ENCODE results near the gene SLC38A10. TPM values are rescaled to one million over a fixed set of nuclear protein-coding genes. Genes with fewer than 3 reads are reported as not detected.

The SLC38A10 gene
- total RNA-seq, 1 experiment from 2014 or later: 81.4 TPM

DNA sequence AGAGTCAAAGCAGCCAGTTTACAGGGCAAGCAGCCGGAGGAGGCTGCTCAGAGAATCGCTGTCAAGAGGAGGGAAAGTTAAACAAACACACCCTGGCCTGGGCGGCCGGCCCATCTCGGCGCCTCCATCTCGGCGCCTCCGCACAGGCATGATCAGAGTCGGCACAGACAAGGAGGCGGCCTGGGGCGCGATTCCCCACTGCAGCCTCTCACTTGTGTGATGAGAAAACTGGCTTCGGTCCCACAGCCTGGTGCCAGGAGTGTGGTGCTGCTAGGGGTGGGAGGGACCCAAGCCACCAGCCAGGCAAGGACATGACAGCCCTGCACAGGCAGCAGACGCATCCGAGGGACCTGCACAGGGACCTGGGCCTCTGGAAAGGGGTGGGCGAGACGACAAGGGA lies 17.7 kb downstream of the SLC38A10 start:
- H3K36me3 ChIP-seq: peaks cover 90% of the 10 kb centered on the region
- no peaks in the 10 kb centered on the region for H3K27me3 ChIP-seq (replicated peaks)
- no peaks in the 10 kb centered on the region for H3K9me3 ChIP-seq (replicated peaks)
- H3K4me3 ChIP-seq: no peak overlapping the region
- no peak for DNase-seq (ENCODE audit: low read depth in 1 of 2, low spot score in 2 of 2)
- H3K27ac ChIP-seq: no peak overlapping the region
- no peaks in the 10 kb centered on the region for H3K4me1 ChIP-seq (replicated peaks)

DNA sequence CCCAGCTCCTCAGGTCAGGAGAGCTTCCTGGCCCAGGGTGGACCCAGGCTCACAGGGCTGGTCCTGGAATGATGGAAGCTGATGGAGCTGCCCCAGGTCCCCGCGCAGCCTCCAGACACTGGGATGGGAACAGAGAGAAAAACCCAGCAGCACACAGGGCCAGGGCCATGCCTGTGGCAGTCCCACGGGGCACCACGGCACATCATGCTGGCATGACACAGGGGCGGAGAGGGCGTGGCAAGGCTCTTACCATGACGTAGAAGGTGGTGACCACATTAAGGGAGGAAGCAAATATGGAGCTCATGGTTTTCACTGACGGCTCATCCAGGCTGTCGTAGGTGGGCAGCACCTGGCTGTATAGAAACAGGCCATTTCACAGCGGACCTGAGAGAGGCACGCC lies 18.3 kb downstream of the SLC38A10 start:
- DNase-seq (ENCODE audit: low read depth in 1 of 2, low spot score in 2 of 2): no peak
- Histone ChIP-seq H3K27me3 (replicated peaks) (no peaks in the 10 kb centered on the region), H3K9me3 (replicated peaks) (no peaks in the 10 kb centered on the region), H3K36me3 (peaks cover 90% of the 10 kb centered on the region), H3K27ac (no peak overlapping the region), H3K4me1 (replicated peaks) (no peaks in the 10 kb centered on the region), H3K4me3 (no peak overlapping the region)

DNA sequence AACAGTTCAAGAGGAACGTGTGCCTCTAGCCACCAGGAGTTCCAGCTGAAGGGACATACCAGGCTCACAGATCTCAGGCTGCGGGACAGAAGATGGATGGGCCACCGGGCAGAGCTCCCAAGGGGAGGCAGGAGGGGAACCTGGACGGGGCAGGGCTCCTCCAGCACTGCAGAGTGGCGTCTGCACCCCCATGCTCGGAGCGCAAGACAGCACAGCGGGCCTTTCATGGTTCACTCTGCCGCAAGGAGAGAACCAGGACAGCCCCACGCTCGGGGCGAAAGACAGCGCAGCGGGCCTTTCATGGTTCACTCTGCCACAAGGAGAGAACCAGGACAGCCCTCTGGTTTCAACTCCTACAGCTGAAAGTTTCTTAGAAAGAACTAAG lies 20.6 kb downstream of the SLC38A10 start:
- H3K9me3 ChIP-seq (replicated peaks): no peaks in the 10 kb centered on the region
- no peaks in the 10 kb centered on the region for H3K27me3 ChIP-seq (replicated peaks)
- no peak for DNase-seq (ENCODE audit: low read depth in 1 of 2, low spot score in 2 of 2)
- H3K4me1 ChIP-seq (replicated peaks): no peaks in the 10 kb centered on the region
- peaks cover 91% of the 10 kb centered on the region for H3K36me3 ChIP-seq
- H3K4me3 ChIP-seq: no peak overlapping the region
- no peak overlapping the region for H3K27ac ChIP-seq

DNA sequence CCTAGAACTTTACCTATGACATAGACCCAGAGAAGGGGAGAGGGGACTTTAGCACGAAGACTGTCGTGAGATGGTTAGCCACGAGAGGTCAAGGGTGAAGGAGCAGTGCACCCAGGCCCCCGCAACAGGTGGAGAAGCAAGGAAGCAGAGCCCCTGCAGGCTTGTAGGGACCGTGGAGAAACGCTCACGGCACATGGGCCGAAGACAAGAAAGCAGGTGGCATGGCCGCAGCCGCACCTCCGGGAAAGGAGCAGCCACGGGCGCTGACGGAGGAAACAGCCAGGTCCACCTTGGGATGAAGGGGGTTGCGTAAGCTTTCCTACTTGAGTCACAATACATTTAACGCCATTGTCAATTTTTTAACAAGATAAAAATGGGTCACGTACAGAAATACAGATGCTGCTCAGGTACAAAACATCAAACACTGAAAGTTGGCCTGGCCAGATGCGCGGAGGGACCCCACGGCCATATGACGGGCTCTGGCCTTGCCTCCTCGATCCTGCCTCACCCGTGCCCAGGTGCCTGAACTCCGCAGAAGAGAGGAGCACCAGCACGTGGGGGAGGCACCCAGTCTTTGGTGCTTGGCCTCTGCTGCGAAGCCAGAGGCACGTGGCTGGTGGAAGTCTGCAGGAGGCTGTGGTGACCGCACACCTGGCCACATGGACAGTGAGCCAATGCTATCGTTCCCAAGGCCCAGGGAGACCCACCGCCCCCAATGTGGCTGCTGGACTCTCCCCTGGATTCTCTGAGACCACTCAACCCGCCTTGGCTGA lies 21.2 kb downstream of the SLC38A10 start:
- no peaks in the 10 kb centered on the region for H3K27me3 ChIP-seq (replicated peaks)
- peaks cover 91% of the 10 kb centered on the region for H3K36me3 ChIP-seq
- H3K27ac ChIP-seq: no peak overlapping the region
- H3K9me3 ChIP-seq (replicated peaks): no peaks in the 10 kb centered on the region
- no peak for DNase-seq (ENCODE audit: low read depth in 1 of 2, low spot score in 2 of 2)
- no peaks in the 10 kb centered on the region for H3K4me1 ChIP-seq (replicated peaks)
- no peak overlapping the region for H3K4me3 ChIP-seq

DNA sequence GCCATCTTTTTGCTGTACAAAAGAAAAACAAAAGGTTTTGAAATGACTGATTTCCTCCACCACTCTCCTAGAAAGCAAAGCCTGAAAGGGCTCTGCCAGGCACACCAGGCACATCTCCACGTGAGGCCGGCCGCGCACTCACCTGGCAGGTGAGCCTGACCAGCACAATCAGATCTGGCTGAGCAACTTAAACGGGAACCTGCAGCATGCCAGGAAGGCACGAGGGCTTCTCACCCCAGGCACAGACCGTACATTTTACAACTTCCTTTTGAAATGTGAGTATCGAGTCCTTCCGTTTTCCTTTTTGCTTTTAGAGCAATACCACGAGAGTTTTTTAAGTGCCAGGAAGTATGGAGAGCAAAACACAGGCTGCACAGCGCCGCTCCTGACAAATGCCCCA lies 22.5 kb downstream of the SLC38A10 start:
- no peaks in the 10 kb centered on the region for H3K9me3 ChIP-seq (replicated peaks)
- H3K4me1 ChIP-seq (replicated peaks): no peaks in the 10 kb centered on the region
- no peaks in the 10 kb centered on the region for H3K27me3 ChIP-seq (replicated peaks)
- no peak for DNase-seq (ENCODE audit: low read depth in 1 of 2, low spot score in 2 of 2)
- no peak overlapping the region for H3K4me3 ChIP-seq
- no peak overlapping the region for H3K27ac ChIP-seq
- H3K36me3 ChIP-seq: peaks cover 79% of the 10 kb centered on the region

DNA sequence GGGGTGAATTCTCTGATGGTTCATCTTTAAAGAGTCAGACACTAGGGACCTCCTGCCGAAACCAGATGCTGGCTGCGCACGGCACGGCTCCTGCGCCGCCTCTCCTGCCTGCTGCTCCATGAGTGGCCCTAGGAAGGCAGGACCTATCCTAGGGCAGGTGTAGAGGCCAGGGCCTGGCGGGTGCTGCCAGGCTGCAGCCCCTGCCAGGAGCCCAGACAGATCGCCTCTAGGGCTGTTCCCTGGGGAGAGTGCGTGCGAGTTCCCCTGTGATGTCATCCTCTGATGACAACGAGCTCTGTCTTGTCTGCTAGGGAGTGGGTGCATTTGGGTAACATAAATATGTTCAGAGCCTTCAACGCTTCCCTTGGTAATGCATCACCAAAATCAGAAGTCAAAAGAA lies 23.9 kb downstream of the SLC38A10 start:
- H3K27ac ChIP-seq: no peak overlapping the region
- no peaks in the 10 kb centered on the region for H3K9me3 ChIP-seq (replicated peaks)
- H3K4me1 ChIP-seq (replicated peaks): no peaks in the 10 kb centered on the region
- no peak overlapping the region for H3K4me3 ChIP-seq
- DNase-seq (ENCODE audit: low read depth in 1 of 2, low spot score in 2 of 2): no peak
- H3K27me3 ChIP-seq (replicated peaks): no peaks in the 10 kb centered on the region
- H3K36me3 ChIP-seq: peaks cover 68% of the 10 kb centered on the region

DNA sequence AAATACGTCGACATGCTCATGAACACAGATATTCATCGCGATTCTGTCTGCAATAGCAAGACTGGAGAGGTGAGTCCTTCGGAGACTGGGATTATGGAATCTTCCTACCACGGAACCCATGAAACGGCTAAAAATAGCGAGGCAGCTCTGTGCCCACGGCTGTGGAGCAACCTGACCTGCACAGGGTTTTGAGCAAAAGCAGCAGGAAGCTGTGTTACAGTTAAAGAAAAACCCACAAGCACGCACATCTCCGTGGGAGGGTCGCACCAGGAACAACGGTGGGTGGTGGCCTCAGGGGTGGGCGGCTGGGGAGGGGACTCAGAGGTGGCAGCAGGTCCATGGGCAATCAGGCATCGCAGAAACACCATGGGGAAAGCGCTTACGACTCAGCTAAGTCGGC lies 24.8 kb downstream of the SLC38A10 start:
- Histone ChIP-seq H3K27me3 (replicated peaks) (no peaks in the 10 kb centered on the region), H3K9me3 (replicated peaks) (no peaks in the 10 kb centered on the region), H3K4me3 (no peak overlapping the region), H3K4me1 (replicated peaks) (no peaks in the 10 kb centered on the region), H3K27ac (no peak overlapping the region), H3K36me3 (peaks cover 71% of the 10 kb centered on the region)
- DNase-seq (ENCODE audit: low read depth in 1 of 2, low spot score in 2 of 2): no peak

DNA sequence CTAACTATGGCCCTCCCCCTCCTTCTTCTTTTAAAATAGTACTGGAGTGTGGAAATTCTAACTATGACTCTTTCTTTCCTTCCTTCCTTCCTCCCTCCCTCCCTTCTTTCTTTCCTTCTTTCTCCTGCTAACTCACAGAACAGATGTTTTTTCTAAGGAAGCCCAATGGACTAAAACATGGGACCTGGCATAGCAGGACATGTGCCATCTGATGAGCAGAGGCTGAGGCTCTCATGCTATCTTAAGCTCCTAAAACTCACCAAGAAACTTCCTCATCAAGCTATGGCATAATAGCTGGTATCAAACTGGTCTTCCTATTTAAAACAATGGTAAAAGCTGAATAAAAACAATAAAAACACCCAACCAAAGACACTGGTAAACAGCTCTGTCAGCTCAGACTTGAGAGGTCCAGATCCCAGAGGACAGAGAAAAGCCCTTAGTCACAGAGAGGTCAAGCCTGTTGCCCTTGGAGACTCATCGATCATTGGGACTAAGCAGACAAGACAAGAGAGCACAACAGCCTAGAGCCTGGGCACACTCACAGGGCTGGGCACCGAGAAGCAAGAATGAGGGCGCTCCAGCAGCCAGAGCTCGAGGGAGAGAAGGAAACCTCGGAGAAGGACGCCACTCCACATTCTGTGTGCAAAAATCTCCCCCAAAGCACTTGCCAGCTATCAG lies 27.6 kb downstream of the SLC38A10 start:
- no peaks in the 10 kb centered on the region for H3K27me3 ChIP-seq (replicated peaks)
- peaks cover 71% of the 10 kb centered on the region for H3K36me3 ChIP-seq
- no peak overlapping the region for H3K4me3 ChIP-seq
- no peak for DNase-seq (ENCODE audit: low read depth in 1 of 2, low spot score in 2 of 2)
- H3K4me1 ChIP-seq (replicated peaks): no peaks in the 10 kb centered on the region
- H3K27ac ChIP-seq: no peak overlapping the region
- no peaks in the 10 kb centered on the region for H3K9me3 ChIP-seq (replicated peaks)

DNA sequence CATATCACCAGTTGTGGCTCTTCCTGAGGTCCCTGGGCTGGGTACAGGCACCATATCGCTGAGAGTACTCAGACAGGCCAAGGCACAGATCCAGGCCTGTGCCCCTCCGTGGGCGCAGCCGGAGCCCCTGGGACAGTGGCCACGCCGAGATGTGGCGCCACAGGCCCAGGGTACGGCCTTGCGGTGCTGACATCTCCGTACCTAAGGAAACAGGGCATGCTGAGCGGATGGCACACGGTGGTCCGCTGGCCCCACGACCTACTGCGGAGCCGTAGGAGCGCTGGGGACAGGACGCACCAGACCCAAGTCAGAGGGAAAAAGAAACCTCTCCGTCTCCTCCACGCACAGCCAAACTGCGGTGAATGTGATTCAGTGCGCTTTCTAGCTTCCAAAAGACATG lies 29.5 kb downstream of the SLC38A10 start:
- Histone ChIP-seq H3K4me3 (no peak overlapping the region), H3K27me3 (replicated peaks) (no peaks in the 10 kb centered on the region), H3K4me1 (replicated peaks) (no peaks in the 10 kb centered on the region), H3K36me3 (peaks cover 75% of the 10 kb centered on the region), H3K9me3 (replicated peaks) (no peaks in the 10 kb centered on the region), H3K27ac (no peak overlapping the region)
- no peak for DNase-seq (ENCODE audit: low read depth in 1 of 2, low spot score in 2 of 2)

DNA sequence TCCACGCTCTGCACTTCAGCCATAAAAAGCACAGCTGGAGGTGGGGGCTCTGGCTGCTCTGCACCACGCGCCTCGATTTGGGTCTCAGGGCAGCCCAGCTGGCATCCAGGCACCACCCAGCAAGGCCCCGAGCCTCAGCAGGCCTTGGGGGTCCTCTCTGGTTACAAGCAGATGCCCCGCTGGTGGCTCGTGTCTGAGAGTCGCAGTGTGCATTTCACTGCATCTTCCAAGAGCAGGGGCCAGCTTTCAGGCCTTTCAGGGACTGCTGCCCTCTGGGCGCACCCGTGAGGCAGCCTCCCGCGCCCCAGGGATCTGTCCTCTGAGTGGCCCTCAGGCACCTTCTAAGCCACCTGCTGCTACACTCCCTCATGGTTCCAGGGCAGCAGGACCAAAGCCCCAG lies 30.5 kb downstream of the SLC38A10 start:
- Histone ChIP-seq H3K27ac (no peak overlapping the region), H3K36me3 (peaks cover 75% of the 10 kb centered on the region), H3K4me1 (replicated peaks) (no peaks in the 10 kb centered on the region), H3K27me3 (replicated peaks) (no peaks in the 10 kb centered on the region), H3K4me3 (no peak overlapping the region), H3K9me3 (replicated peaks) (no peaks in the 10 kb centered on the region)
- DNase-seq (ENCODE audit: low read depth in 1 of 2, low spot score in 2 of 2): no peak

DNA sequence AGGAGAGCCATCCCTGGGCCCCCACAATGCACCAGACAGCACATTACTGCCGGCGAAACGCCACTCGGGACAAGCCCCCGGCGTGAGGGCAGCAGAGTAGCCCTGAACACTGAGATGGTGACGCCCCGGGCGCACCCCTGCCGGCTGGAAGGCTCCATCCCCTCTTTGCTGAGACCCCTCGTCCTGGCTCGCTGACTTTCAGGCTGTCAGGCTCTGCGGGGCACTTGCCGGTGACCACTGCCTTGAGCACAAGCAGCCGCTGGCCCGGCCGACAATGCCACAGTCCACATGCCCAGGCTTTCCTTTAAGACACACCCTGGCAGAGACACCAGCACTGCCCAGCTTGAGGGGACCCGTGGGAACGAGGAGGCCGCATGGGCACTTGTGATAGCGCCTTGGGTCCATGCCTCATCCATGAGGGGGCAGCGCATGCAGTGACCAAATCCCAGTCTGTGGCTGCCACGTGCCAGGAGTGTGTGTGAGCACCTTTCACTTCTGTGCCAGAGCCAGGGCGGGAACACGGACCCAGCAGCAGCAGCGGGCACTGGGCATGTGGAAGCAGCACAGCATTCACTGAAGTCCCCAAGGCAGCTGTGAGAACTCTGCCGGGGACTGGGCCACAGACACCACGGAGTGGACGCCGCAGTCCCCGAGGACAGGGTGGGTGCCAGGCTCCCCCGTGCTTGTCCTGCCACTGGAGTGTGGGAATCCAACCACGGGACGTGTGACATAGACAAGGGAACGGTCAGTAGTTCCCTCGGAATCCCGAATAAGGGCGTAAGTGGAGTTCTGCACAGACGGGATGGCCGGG lies 31.5 kb downstream of the SLC38A10 start:
- Histone ChIP-seq H3K27ac (no peak overlapping the region), H3K27me3 (replicated peaks) (no peaks in the 10 kb centered on the region), H3K9me3 (replicated peaks) (no peaks in the 10 kb centered on the region), H3K36me3 (peaks cover 77% of the 10 kb centered on the region), H3K4me3 (no peak overlapping the region), H3K4me1 (replicated peaks) (no peaks in the 10 kb centered on the region)
- DNase-seq (ENCODE audit: low read depth in 1 of 2, low spot score in 2 of 2): no peak

DNA sequence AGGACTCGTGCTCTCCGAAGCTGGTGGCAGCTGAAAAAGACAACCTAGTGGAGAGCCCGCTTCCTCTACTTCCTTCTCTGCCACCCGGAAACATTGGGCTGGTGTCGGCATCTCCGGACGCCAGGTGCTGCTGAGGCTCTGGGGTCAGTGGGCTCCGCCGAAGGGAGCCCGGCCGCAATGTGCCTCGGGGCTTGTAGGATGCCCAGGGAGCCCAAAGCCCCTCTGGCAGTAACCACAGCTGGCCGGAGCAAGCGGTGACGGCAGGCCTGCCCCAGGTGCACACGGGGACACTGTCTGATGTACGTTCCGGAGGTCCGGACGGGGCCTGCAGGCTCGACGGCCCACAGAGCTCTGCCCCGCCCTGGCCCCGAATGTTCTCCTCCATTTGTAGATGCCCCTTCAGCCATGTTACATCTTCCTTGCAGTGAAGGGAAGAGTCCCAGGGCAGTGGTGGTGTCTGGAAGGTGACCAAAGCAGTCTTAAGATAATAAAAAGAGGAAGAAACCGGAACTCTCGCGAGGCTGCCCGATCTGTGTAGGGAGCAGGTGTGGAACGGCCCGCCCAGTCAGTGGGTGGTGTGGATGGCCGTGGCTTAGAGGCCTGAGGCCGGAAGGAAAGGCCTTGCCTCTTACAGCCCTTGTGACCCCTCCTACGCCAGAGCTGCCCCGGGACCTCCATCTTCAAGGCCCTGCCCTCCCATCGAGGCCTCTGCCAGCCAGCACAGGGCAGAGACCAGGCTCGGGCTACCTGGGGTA lies 33.3 kb downstream of the SLC38A10 start:
- peaks cover 91% of the 10 kb centered on the region for H3K36me3 ChIP-seq
- H3K9me3 ChIP-seq (replicated peaks): no peaks in the 10 kb centered on the region
- H3K4me3 ChIP-seq: no peak overlapping the region
- DNase-seq (ENCODE audit: low read depth in 1 of 2, low spot score in 2 of 2): no peak
- no peaks in the 10 kb centered on the region for H3K27me3 ChIP-seq (replicated peaks)
- no peak overlapping the region for H3K27ac ChIP-seq
- H3K4me1 ChIP-seq (replicated peaks): no peaks in the 10 kb centered on the region

DNA sequence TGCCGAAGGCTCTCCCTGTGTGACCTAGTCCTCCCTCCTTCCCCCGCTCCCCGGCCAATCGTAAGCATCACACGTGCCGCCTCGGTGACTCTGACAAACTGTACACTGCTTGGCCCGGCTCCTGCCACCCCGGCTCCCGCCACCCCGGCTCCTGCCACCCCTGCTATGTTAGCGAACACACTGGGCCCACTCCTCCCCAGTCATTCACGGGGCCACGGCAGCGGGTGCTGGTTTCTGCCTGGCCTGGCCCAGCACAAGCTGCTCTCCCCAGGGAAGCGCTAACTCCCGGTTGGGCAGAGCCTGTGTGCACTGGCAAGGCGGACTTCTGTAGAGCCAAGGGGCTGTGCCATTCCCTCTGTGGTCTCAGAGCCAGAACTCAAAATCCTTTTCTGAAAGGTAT lies 34.0 kb downstream of the SLC38A10 start:
- H3K4me1 ChIP-seq (replicated peaks): no peaks in the 10 kb centered on the region
- H3K36me3 ChIP-seq: peaks cover 91% of the 10 kb centered on the region
- DNase-seq (ENCODE audit: low read depth in 1 of 2, low spot score in 2 of 2): no peak
- H3K9me3 ChIP-seq (replicated peaks): no peaks in the 10 kb centered on the region
- no peak overlapping the region for H3K4me3 ChIP-seq
- H3K27me3 ChIP-seq (replicated peaks): no peaks in the 10 kb centered on the region
- H3K27ac ChIP-seq: no peak overlapping the region
